AG04450 (cell line): ENCODE results near the gene DACT3. TPM values are rescaled to one million over a fixed set of nuclear protein-coding genes. Genes with fewer than 3 reads are reported as not detected.
A peak's percentile ranks its signal among the peaks of the same experiment; 100 is the strongest.

ENCODE experiments used
- CTCF ChIA-PET: fragments of 300-600, 350-600 bp; formaldehyde crosslinking; extraction: SDS; loops from one replicate; lab custom pipeline; 2022; ENCODE audit warnings: antibody characterized with exemption, inconsistent platforms; lab: Charles Lee
- POLR2A ChIA-PET: fragments of 350-600 bp; formaldehyde crosslinking; extraction: SDS; loops from one replicate; lab custom pipeline; 2021; ENCODE audit warnings: antibody characterized with exemption, inconsistent platforms; lab: Yijun Ruan, JAX
- DNase-seq: peaks from one replicate; pipeline ENCODE4 v3.0.0-alpha.2; 2011; ENCODE audit warnings: low read depth, low spot score
- H3K27ac ChIP-seq: one replicate; pipeline ENCODE4 v1.5.1; 2012; ENCODE audit warnings: low read depth, low read length, control low read depth
- H3K27me3 ChIP-seq: one replicate; pipeline ENCODE4 v1.6.0; 2012; ENCODE audit warnings: low read length; ENCODE audit not compliant: control insufficient read depth, insufficient read depth
- H3K4me3 ChIP-seq: 2 replicates; pipeline ENCODE4 v1.5.1; 2011; ENCODE audit warnings: mild to moderate bottlenecking, low read depth, low read length, control low read depth
- H3K9me3 ChIP-seq: 2 replicates; pipeline ENCODE4 v1.5.1; 2012; ENCODE audit warnings: low read length; ENCODE audit not compliant: control insufficient read depth, insufficient read depth
- CTCF ChIP-seq: IDR thresholded peaks from 2 replicates; pipeline ENCODE4 v1.5.1; 2011; ENCODE audit warnings: low read depth, low read length, control low read depth, inconsistent platforms
- polyA plus RNA-seq: library from polyadenylated mRNA; depleted of rRNA; stranded (reverse); fragments of >200 nt; gene quantifications from 2 replicates; pipeline ENCODE4 v1.2.3, GENCODE V29; 2011

The DACT3 gene
- polyA plus RNA-seq, 1 experiment, result 6.1 TPM

- Histone ChIP-seq H3K27ac (peak overlapping the region; percentile 31), H3K27me3 (no peaks in the 10 kb centered on the region), H3K4me3 (peak overlapping the region; percentile 94), H3K9me3 (peaks cover 8% of the 10 kb centered on the region)
- ChIA-PET CTCF (interaction anchor here (0.6 to 4.2 kb wide), 5 partner anchors 11 to 102 kb away, joined by 3 to 18 read pairs (median 15); partner anchors contain the start of gene DACT3), POLR2A (interaction anchor here (0.6 kb wide), 1 partner anchor 9 kb away, joined by 7 read pairs; no protein-coding TSS in a partner anchor)
- no peak for TF ChIP-seq CTCF
- no peak for DNase-seq
Observed at GRCh38 chr19:46602392-46603194, 58.4 kb downstream of the DACT3 start.

- DNase-seq, result no peak
- Histone ChIP-seq H3K27ac (peak within 1 kb of the TSS; percentile 99), H3K27me3 (no peaks in the 10 kb centered on the region), H3K9me3 (peaks cover 8% of the 10 kb centered on the region), H3K4me3 (peak within 1 kb of the TSS; percentile 94)
- ChIA-PET CTCF (interaction anchor here (0.6 to 4.2 kb wide), 5 partner anchors 11 to 103 kb away, joined by 3 to 18 read pairs (median 15); partner anchors contain the start of gene DACT3), POLR2A (interaction anchor here (0.6 to 1.3 kb wide), 10 partner anchors 8 to 933 kb away, joined by 3 to 11 read pairs (median 4); partner anchors contain the start of genes CCDC8 and DACT3)
- TF ChIP-seq CTCF, result no peak
Observed at GRCh38 chr19:46601318-46602224, 59.4 kb downstream of the DACT3 start, which contains the start of gene CALM3. Gene CALM3 (plus strand): TSS chr19:46601330. CDS start chr19:46601435, 105 bp downstream.

GRCh38 chr19:46600384-46601317 lies 60.3 kb downstream of the DACT3 start:
- peaks cover 8% of the 10 kb centered on the region for H3K9me3 ChIP-seq
- POLR2A ChIA-PET, result interaction anchor here (0.5 to 1.3 kb wide), 16 partner anchors 11 to 934 kb away, joined by 3 to 11 read pairs (median 3); partner anchors contain the start of genes CCDC8 and DACT3
- DNase-seq, result peak; percentile 97
- peak overlapping the region; percentile 99 for H3K27ac ChIP-seq
- no peak for TF ChIP-seq CTCF
- no peaks in the 10 kb centered on the region for H3K27me3 ChIP-seq
- CTCF ChIA-PET, result interaction anchor here (1.0 to 4.2 kb wide), 2 partner anchors 58 to 61 kb away, joined by 8 to 17 read pairs; partner anchors contain the start of gene DACT3
- H3K4me3 ChIP-seq, result peak overlapping the region; percentile 94

- Histone ChIP-seq H3K4me3 (peak overlapping the region; percentile 83), H3K27me3 (no peaks in the 10 kb centered on the region), H3K27ac (peak overlapping the region; percentile 99), H3K9me3 (peaks cover 8% of the 10 kb centered on the region)
- TF ChIP-seq CTCF, result no peak
- DNase-seq, result no peak
- POLR2A ChIA-PET, result interaction anchor here (0.6 to 1.3 kb wide), 7 partner anchors 10 to 187 kb away, joined by 3 to 11 read pairs (median 3); partner anchors contain the start of genes CCDC8 and DACT3
- CTCF ChIA-PET, result interaction anchor here (4.2 kb wide), 1 partner anchor 62 kb away, joined by 17 read pairs; the partner anchor contains the start of gene DACT3
Observed at GRCh38 chr19:46599716-46600373, 61.1 kb downstream of the DACT3 start.
